ENCODE results near the gene AEBP1.

Gene AEBP1

DNA sequence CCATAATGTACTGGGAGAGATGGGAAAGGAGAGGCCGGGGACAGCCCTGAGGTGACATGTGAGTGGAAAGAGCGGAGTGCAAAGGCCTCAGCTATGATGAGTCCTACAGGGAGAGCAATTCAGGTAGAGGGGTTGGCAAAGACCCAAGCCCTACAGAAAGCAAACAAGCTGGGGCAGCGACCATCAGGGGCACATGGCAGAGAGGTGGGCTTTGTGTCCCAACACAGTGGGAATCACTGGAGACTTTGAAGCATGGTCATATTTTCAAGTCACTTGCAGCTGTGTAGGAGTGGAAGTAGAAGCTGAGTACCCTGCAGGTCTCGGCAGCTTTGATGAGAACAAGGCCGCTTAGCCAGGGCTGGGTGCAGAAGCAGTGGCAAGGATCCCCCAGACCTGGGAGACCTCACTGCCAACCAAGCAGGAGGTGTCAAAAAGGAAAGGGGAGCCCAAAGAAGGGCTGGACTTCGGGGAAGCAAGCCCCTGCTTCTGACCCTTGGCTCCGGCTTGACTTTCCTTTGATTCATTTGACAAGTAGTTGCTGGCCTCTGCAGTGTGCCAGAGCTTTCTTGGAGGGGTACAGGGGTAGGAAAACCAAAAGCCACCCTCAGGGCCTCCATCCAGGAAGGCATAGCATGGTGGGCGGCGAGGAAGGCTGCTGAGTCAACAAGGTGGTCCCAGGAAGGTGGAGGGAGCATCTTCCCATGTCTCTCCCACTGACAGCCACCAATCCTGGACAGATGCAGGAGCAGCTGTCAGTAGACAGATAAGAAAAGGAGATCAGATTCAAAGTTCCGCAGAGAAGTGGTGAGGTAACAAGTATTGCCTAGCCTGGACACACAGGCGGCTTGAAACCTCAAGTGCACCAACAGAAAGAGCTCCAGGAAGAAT, 36.8 kb upstream of the AEBP1 start:
- DNase-seq = no peak

- DNase-seq = no peak
Measured at GRCh38 chr7:44068054-44068453, 36.1 kb upstream of the AEBP1 start.

- no peak for DNase-seq
Measured at GRCh38 chr7:44071726-44072363, 32.3 kb upstream of the AEBP1 start.

- peak; percentile 70 to 84 (median 75) for DNase-seq
Measured at GRCh38 chr7:44072364-44073231, 31.5 kb upstream of the AEBP1 start.

GRCh38 chr7:44073664-44074348, 30.3 kb upstream of the AEBP1 start:
- DNase-seq = peak; percentile 93 to 94 (median 94)

GRCh38 chr7:44074349-44074695, 29.8 kb upstream of the AEBP1 start:
- no peak for DNase-seq

DNA sequence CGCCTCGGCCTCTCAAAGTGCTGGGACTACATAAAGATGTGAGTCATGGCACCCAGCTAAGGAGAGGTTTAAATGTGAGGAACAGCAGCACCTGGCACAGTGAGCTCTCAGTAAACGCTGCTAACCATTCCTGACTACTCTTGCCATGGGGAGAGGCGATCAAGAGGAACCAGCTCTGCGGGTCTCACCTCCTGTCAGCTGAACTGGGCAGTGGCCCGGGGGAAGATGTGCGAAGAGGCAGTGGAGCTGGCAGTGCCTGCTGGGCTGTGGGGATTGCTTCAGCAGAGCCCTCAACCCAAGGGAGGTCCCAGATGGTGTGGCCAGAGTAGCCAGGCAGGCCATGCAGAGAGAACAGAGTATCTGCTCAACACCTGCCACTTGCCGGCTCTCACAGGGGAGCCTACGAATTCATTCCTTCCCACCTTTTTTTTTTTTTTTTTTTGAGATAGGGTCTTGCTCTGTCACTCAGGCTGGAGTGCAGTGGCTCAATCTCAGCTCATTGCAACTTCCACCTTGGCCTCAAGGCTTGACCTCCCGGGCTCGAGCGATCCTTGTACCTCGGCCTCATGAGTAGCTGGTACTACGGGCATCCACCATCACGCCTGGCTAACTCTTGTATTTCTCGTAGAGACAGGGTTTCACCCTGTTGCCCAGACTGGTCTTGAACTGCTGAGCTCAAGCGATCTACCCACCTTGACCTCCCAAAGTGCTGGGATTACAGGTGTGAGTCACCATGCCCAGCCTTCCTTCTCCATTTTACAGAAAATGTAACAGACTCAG, 28.7 kb upstream of the AEBP1 start:
- no peak for DNase-seq

DNA sequence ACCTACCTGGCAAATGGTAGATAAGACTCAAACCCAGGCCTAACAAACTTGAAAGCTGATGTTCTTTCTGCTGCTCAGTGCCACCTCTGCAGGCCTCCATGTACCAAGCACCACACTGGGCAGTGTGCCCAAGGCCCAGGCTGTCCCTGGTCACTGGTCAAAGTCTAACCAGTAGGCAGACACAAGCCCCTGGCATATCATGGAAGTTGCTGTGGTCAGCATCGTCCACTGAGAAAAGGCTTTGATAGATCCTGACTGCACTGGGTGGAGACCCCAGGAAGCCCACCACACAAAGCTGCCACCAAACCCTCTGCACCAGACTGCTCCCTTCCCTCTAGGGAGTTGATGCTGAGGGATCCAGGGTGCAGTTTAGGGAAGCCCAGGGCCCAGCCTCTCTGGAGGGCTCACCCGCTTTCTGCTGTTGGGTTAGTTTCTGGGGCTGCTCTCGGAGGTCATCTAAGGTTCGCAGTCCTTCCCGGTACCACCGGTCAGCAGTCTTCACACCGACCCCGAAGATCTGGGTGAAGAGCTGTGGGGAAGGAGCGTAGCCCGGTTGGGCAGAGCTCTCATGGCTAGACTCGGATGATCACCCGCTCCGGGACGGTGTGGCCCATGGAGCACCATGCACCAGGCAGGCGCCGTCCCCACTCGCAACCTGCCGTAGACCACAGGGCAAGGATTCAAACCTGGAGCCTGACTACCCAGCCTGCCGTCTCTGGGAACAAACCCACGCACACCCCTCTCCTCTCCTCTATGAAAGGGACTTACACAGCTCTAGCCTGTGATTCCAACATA, 27.8 kb upstream of the AEBP1 start:
- no peak for DNase-seq

DNA sequence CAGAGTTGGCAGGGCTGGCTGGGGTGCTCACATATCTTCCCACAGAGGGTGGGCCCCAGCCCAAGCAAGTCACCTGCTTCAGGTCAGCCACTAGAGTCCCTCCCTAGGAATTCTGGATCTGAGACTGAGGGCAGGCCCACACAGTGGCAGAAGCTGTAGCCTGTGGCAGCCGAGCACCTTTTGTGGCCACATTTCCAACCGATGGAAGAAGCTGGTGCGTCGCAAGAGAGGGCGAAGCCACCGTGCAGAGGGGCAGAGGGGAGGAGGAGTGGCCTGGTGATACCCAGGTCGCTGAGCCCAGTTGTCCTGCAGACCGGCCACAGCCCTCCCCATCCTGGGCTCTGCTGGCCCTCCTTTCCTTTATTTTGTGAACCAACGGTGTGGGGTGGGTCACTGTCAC, 27.1 kb upstream of the AEBP1 start:
- DNase-seq = no peak

- no peak for DNase-seq
Measured at GRCh38 chr7:44077681-44078091, 26.5 kb upstream of the AEBP1 start.

- DNase-seq = no peak
Measured at GRCh38 chr7:44078521-44078920, 25.6 kb upstream of the AEBP1 start.

- peak in 1 of 3 donors; percentile 46 for DNase-seq
Measured at GRCh38 chr7:44079331-44080021, 24.7 kb upstream of the AEBP1 start.

DNA sequence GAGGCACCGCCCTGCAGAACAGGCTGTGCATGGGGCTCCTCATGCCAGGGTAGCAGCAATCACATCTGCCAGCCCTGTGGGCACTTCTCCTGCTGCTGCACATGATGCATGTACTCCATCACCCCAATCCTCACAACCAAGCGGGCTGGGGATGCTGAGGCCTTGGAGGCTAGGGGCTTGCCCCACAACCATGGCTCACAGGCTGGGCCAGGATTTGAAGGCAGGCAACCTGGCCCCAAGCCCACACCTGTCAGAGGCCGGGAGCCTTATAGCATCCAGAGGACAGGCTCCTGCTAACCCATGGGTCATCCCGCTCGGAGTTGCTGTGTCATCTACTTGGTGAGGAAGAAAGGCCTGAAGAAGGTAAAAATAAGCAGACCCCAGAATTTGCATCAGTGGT, 24.0 kb upstream of the AEBP1 start:
- no peak for DNase-seq

- DNase-seq = no peak
Measured at GRCh38 chr7:44080686-44081265, 23.4 kb upstream of the AEBP1 start.

- DNase-seq = no peak
Measured at GRCh38 chr7:44081266-44081748, 22.8 kb upstream of the AEBP1 start.

GRCh38 chr7:44082541-44083207, 21.5 kb upstream of the AEBP1 start:
- peak; percentile 99 for DNase-seq

GRCh38 chr7:44083796-44084195, 20.3 kb upstream of the AEBP1 start:
- no peak for DNase-seq

- DNase-seq = no peak
Measured at GRCh38 chr7:44084701-44085100, 19.4 kb upstream of the AEBP1 start.

DNA sequence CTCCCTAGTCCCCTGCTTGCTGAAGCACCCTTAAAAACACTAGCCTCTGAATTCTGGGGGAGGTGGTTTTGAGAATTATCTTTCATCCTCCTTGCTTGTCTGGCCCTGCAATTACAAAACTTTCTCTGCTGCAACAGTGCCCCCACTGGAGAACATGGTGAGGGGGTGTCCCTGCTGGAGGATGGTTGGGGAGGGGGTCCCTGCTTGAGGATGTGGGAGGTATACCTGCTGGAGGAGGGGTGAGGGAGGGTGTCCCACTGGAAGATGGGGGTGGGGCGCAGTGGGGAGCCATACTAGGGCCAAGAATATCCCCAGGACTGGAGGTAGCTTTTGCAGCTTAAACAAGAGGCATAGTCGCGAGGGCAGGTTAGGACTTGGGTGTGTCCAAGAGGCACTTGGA, 18.6 kb upstream of the AEBP1 start:
- no peak for DNase-seq

All from suppressor macrophage treated with lipopolysaccharide for 1 hour (primary cell).